GM21619 (cell line): ENCODE data around the gene SOX5.
"Not testable (repeated sequence)": the region's sequence is repeated elsewhere in the genome, so short reads cannot be mapped to it uniquely, and the experiment has no call there.

Source experiments
- ATAC-seq: cut with Tn5 transposase; IDR thresholded peaks from one replicate; pipeline ENCODE4 v1.9.1; 2021; ENCODE audit not compliant: unreplicated experiment

The SOX5 gene

GRCh38 chr12:23760495-23760894 lies 189.0 kb downstream of the SOX5 start:
- ATAC-seq: no peak

GRCh38 chr12:23758608-23759007 lies 190.9 kb downstream of the SOX5 start:
- no peak for ATAC-seq

DNA sequence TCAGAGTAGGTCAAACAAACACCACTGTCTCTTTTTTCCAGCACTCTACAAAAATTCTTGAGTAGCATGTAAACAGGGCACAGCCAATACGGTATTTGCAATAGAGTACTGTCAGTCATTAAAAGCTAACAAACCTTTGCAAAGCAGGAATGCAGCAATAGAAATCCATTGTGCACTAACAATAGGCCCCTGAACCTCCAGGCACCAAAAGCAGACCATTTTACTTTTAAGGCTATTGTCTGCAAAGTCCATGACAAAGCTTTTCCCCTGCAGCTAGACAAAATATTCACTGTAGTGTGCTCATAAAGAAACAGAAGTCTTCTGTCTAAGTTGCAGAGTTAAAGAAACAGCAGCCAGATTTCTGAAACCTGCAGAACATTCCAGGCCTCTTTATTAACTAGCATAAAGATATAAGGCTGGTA lies 191.9 kb downstream of the SOX5 start:
- no peak for ATAC-seq

DNA sequence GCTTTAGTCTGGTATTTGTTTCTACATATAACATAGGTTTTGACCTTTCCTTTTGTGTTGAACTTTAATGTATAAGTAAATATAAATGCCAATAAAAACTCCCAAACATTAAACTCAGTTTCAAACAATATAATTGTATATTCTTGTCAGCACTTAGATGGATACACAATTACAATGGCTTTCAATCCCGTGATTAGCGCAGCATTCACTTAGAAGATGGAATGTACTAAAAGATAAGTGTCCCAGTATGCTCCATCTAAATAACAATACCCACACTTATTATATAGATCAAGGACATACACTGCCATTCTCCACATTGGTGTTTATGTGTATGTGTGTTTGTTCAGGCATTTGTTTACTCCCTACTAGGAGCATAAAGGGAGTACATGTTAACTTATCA lies 193.1 kb downstream of the SOX5 start:
- no peak for ATAC-seq

GRCh38 chr12:23753628-23754365 lies 195.7 kb downstream of the SOX5 start:
- no peak for ATAC-seq

- ATAC-seq: no peak
These were observed 197.2 kb downstream of the SOX5 start for GRCh38 chr12:23752245-23752644.

GRCh38 chr12:23751641-23752040 lies 197.8 kb downstream of the SOX5 start:
- no peak for ATAC-seq

DNA sequence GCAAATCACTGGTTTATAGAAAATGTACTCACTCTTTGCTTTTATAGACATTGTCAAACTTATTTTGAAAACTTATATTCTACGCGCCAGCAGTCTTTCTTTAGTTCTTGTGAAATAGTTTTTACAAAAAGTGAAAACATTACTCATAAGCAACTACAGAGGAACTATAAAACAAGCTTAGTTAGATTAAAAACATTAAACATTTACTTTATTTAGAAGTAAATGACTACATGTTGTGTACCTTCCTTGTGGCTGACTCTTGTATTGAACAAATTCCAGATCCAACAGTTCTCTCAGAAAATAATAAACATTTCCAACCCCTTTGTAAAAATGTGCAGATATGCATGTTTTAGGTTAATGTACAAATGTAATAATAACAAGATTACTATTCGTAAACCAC lies 198.5 kb downstream of the SOX5 start:
- no peak for ATAC-seq

DNA sequence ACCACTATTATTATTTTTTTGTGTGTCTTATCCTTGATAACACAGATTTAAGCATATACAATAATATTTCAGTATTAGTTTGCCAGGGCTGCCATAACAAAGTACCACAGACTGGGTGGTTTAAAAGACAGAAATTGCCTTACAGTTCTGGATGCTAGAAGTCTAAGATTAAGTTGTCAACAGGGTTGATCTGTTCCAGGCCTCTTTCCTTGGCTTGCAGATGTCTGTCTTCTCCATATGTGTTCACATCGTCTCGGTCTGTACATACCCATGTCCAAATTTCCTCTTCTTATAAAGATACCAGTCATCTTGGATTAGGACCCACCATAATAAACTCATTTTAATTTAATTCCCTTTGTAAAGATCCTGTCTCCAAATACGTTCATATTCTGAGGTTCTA lies 204.8 kb downstream of the SOX5 start:
- no peak for ATAC-seq

DNA sequence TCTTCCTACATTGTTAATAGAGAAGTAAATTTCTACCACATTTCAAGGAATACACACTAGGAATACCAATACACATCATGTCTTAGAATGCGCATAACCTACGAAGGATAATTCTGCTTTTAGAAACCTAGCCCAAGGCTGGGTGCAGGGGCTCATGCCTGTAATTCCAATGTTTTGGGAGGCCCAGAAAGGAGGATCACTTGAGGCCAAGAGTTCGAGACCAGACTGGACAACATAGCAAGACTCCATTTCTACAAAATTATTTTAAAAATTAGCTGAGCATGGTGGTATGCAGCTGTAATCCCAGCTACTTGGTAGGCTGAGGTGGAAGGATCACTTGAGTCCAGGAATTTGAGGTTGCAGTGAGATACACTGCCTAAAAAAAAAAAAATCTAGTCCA lies 206.9 kb downstream of the SOX5 start:
- no peak for ATAC-seq

GRCh38 chr12:23731493-23731892 lies 218.0 kb downstream of the SOX5 start:
- no peak for ATAC-seq

DNA sequence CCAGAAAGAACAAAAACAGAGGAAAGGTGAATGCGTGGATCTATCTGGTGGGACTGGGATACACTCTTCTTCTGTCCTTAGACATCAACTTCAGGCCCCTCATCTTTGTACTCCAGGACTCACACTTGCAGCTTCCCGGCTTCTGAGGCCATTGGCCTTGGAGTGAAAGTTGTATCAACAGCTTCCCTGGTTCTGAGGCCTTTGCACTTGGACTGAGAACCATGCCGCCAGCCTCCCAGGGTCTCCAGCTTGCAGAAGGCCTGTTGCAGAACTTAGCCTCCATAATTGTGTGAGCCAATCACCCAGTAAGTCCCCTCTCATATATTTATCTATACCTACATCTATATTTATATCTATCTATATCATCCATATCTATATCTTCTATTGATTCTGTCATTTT lies 218.4 kb downstream of the SOX5 start:
- no peak for ATAC-seq

DNA sequence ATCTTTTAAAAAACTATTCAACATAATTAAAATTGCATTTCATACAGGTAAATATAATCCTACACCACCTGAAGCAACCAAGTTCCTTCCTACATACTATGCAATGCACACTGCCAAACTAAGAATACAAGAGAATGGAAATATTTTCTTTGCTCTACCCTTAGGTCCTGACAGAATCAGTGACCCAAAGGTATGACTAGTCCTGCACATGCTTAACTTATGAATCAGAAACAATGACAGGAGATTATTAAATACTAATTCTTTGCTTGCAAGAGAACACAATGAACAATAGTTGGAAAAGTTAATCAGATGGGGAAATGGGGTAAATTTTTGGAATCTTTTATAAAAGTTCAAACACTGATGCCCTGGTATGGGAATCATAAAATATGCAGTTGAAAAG lies 220.1 kb downstream of the SOX5 start:
- ATAC-seq: no peak

DNA sequence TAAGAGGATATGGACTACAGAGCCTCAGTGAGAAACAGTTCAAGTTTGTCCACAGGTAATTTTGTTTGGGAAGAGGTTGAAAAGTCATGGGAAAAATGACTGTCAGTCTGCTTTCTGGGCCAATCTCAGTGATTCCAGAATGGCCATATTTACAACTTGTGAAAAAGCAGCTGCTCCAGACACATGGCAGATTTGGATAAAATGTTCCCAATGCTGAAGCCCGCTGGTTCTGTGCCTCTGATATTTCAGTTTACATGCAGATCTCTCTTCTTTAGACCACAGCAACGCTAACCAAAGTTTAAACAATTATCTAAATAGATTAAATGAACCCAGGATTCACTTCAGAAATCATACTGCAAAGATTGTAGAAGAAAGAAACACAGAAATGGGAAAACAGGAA lies 222.8 kb downstream of the SOX5 start:
- no peak for ATAC-seq

- no peak for ATAC-seq
These were observed 226.8 kb downstream of the SOX5 start for GRCh38 chr12:23722655-23723054.

GRCh38 chr12:23721268-23721667 lies 228.2 kb downstream of the SOX5 start:
- no peak for ATAC-seq

GRCh38 chr12:23719493-23719892 lies 230.0 kb downstream of the SOX5 start:
- no peak for ATAC-seq

DNA sequence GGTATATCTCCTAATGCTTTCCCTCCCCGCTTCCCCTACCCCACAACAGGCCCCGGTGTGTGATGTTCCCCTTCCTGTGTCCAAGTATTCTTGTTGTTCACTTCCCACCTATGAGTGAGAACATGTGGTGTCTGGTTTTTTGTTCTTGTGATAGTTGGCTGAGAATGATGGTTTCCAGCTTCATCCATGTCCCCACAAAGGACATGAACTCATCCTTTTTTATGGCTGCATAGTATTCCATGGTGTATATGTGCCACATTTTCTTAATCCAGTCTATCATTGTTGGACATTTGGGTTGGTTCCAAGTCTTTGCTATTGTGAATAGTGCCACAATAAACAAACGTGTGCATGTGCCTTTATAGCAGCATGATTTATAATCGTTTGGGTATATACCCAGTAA lies 239.1 kb downstream of the SOX5 start:
- not testable (repeated sequence) for ATAC-seq

DNA sequence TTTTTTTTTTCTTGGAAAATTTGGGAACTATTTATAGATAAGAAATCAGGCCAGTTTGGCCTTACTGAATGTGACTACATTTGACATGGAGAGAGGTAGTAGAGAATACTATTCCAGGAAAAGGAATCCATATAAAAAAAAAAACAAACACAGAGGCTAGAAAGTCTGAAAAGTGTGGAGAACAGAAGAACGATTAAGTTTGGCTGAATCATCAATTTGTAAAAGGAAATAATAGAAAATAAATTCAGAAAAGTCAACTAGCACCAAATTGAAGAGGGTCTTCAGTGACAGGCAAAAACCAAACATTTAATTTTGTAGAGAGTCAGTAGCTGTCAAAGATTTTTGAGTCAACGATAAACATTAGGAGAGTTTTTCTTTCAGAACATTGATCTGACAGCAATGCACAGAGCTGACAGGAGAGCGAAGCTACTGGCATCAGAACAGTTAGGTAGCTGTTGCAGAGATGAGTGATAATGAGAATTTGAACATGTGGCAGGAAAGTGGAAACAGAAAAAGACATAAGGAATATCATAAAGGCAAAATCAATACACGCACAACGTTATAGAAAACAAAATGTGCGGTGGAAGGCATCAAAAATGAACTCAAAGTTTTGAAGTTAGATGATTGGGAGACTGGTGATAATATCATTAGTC lies 241.2 kb downstream of the SOX5 start:
- ATAC-seq: no peak

DNA sequence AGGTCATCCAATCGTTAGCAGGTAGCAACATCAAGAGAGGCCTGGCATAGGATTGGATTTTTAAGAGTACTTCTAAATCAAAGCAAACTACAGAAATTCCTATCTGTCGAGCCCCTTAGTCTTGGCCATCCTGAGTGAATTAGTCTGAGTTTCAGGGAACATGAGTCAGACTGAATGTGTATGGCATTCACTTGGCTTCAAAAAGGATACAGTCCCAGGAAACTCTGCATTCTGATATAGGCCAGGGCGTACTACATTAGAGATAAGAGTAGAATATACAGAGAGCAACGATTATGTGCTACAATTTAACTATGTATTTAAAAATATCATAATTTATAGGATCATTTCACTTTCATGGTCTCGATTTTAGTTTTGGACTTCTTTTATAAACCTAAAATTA lies 242.2 kb downstream of the SOX5 start:
- no peak for ATAC-seq

GRCh38 chr12:23704992-23705943 lies 244.2 kb downstream of the SOX5 start:
- no peak for ATAC-seq

DNA sequence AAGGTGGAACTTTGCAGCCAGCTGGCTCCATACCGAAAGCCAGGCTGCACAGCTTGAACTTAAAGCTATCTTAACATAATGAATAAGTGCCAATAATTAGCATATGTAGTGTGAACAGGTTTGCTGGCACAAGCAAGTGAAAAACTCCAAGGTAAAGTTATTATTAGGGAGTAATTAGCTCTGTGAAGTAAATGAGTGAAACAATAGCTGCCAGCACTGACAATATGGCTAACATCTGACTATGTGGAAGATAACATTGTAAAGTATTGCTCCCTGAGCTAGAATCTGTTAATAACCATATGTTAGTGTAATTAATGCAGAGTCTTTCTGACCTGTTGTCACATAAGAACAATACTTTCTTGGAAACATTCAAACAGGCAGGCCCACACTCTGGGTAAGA lies 246.4 kb downstream of the SOX5 start:
- ATAC-seq: no peak
